PFSK-1 (cell line): ENCODE measurements around the gene PCNT.

Experiments used
- FOXP2 ChIP-seq: optimal IDR thresholded peaks from 2 replicates; pipeline ENCODE3; 2011; ENCODE audit warnings: borderline replicate concordance, control low read depth, inconsistent platforms; ENCODE audit not compliant: insufficient read depth; ENCODE audit errors: extremely low read length, extremely low read depth
- POLR2AphosphoS5 ChIP-seq: IDR thresholded peaks from 2 replicates; pipeline ENCODE4 v1.6.1; 2012; ENCODE audit warnings: low read depth, mild to moderate bottlenecking, control low read depth, low read length, moderate library complexity
- SIN3A ChIP-seq: IDR thresholded peaks from 2 replicates; pipeline ENCODE4 v1.6.1; 2012; ENCODE audit warnings: mild to moderate bottlenecking, low read length, moderate library complexity, borderline replicate concordance; ENCODE audit not compliant: insufficient read depth
- TAF1 ChIP-seq: IDR thresholded peaks from 2 replicates; pipeline ENCODE4 v1.6.1; 2012; ENCODE audit warnings: low read length, control low read depth, borderline replicate concordance; ENCODE audit not compliant: insufficient read depth
- TF ChIP-seq, protein P1 (sequence below), 2 experiments: IDR thresholded peaks; 2 replicates each; pipeline versions ENCODE4 v1.6.1 to v1.8.0; 2011 to 2012; ENCODE audit warnings: low read depth in 2 of 2, low read length in 2 of 2, control low read depth in 1 of 2, inconsistent platforms in 1 of 2, mild to moderate bottlenecking in 1 of 2, moderate library complexity in 1 of 2; ENCODE audit not compliant: insufficient read depth in 1 of 2

PCNT gene

GRCh38 chr21:46385846-46386733, 62.1 kb downstream of the PCNT start:
- TF ChIP-seq, protein P1, sequence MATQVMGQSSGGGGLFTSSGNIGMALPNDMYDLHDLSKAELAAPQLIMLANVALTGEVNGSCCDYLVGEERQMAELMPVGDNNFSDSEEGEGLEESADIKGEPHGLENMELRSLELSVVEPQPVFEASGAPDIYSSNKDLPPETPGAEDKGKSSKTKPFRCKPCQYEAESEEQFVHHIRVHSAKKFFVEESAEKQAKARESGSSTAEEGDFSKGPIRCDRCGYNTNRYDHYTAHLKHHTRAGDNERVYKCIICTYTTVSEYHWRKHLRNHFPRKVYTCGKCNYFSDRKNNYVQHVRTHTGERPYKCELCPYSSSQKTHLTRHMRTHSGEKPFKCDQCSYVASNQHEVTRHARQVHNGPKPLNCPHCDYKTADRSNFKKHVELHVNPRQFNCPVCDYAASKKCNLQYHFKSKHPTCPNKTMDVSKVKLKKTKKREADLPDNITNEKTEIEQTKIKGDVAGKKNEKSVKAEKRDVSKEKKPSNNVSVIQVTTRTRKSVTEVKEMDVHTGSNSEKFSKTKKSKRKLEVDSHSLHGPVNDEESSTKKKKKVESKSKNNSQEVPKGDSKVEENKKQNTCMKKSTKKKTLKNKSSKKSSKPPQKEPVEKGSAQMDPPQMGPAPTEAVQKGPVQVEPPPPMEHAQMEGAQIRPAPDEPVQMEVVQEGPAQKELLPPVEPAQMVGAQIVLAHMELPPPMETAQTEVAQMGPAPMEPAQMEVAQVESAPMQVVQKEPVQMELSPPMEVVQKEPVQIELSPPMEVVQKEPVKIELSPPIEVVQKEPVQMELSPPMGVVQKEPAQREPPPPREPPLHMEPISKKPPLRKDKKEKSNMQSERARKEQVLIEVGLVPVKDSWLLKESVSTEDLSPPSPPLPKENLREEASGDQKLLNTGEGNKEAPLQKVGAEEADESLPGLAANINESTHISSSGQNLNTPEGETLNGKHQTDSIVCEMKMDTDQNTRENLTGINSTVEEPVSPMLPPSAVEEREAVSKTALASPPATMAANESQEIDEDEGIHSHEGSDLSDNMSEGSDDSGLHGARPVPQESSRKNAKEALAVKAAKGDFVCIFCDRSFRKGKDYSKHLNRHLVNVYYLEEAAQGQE (IDR thresholded peaks at IDR 0.05; ENCODE audit: insufficient read depth in 1 of 2, low read depth in 2 of 2, low read length in 2 of 2): no peak
- TF ChIP-seq POLR2AphosphoS5 (no peak), FOXP2 (no peak), SIN3A (no peak), TAF1 (no peak)

DNA sequence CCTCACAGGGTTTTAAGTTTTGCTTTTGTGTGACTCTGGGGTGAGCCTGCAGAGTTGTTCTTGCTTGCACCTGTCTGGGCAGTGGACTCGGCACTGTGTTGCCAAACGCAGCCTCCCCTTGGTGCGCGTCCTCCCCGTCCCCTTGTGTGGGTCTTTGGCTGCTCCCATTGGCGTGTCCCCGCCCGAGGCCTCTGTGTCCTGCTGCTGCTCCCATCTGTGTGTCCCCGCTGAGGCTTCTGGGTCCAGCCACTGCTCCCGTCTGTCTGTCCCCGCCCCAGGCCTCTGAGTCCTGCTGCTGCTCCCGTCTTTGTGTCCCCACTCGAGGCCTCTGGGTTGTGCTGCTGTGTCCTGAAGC, 62.8 kb downstream of the PCNT start:
- TF ChIP-seq FOXP2: no peak
- TF ChIP-seq, protein P1 (IDR thresholded peaks at IDR 0.05; ENCODE audit: insufficient read depth in 1 of 2, low read depth in 2 of 2, low read length in 2 of 2): no peak

GRCh38 chr21:46388206-46388880, 64.4 kb downstream of the PCNT start:
- TF ChIP-seq, protein P1 (IDR thresholded peaks at IDR 0.05; ENCODE audit: insufficient read depth in 1 of 2, low read depth in 2 of 2, low read length in 2 of 2): no peak
- TF ChIP-seq SIN3A (no peak), FOXP2 (no peak), POLR2AphosphoS5 (no peak), TAF1 (no peak)

GRCh38 chr21:46388896-46389295, 64.9 kb downstream of the PCNT start:
- TF ChIP-seq POLR2AphosphoS5 (no peak), FOXP2 (no peak), SIN3A (no peak), TAF1 (no peak)
- TF ChIP-seq, protein P1 (IDR thresholded peaks at IDR 0.05; ENCODE audit: insufficient read depth in 1 of 2, low read depth in 2 of 2, low read length in 2 of 2): no peak
